GM18951 (cell line): Measurements from ENCODE around the gene SIPA1L2.
"Not testable (repeated sequence)": the region's sequence is repeated elsewhere in the genome, so short reads cannot be mapped to it uniquely, and the experiment has no call there.

Source experiments
- POLR2A ChIP-seq: IDR thresholded peaks from 4 replicates; pipeline ENCODE4 v1.6.1; 2011; ENCODE audit warnings: mild to moderate bottlenecking; ENCODE audit not compliant: insufficient read length, insufficient read depth; ENCODE audit errors: extremely low read depth
- in situ Hi-C: fragments of 300-500 bp; cut with MboI; formaldehyde crosslinking; loops from one replicate; pipeline ENCODE4 v1.12.0; 2022; ENCODE audit warnings: low sequenced_read_pairs, mixed read lengths, inconsistent platforms; ENCODE audit not compliant: unreplicated experiment

The SIPA1L2 gene

DNA sequence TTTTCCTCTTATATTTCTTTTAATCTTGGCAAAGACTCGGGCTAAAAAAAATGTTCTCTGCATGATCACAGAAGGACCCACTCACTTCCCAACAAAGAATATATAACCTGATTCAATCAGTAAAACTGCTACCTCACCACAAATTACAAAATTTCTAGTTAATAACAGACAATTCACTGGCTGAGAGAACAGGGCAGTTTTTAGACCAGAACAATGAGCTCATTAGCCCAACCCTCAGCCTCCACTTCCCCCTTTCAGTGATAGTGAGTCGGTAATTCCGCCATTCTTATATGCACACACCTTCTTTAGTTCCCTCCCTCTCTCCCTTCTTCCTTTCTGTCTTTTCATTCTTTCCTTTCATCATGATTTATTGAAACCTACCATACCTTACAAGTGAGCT is 8.9 kb downstream of the SIPA1L2 start:
- TF ChIP-seq POLR2A: no peak
- in situ Hi-C loops: no loop called here

DNA sequence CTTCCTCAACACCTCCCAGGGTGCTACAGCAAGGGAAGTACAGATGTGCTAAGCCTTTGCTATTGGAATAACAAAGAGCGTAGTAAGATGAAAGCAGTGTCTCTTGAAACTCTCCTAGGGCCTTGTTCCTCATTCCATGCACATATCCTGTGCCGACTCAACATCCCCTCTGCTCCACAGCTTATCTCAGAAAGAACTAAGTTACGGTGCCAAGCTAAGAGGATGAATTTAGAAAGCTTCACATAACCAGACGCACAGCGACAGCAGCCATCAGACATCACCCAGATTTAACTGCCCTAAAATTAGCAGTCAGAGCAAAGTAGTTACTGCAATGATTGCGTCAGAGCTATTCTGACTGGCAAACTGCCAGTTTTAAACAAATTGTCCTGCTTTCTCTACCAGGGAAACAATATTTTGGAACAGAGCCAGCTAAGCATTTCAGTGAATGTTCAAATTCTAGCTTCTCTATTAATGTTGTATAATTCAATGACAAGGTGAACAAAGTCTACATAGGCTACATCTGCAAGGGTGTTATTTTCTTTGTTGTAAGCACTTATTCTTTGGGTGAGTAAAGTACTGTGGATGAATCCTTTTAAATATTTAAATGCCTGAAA is 9.5 kb downstream of the SIPA1L2 start:
- in situ Hi-C loops: no loop called here
- TF ChIP-seq POLR2A: no peak

DNA sequence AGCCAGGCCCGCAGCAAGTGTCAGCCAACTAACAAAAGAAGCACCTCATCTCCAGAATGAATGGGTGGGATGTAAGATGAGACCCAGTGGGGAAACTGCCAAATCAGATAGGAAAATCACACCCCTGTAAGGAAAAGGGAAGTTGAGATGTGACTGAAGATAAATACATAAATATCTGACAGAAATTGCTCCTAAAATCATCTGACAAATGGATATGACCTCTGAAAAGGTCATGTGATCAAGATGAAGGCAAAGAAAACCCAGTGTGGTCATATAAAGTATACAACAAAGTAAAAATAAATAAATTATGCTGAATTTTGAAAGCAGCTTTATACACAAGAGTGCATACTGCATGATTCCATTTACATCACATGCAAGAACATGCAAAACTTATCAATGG is 12.7 kb downstream of the SIPA1L2 start:
- in situ Hi-C loops: no loop called here
- no peak for TF ChIP-seq POLR2A

DNA sequence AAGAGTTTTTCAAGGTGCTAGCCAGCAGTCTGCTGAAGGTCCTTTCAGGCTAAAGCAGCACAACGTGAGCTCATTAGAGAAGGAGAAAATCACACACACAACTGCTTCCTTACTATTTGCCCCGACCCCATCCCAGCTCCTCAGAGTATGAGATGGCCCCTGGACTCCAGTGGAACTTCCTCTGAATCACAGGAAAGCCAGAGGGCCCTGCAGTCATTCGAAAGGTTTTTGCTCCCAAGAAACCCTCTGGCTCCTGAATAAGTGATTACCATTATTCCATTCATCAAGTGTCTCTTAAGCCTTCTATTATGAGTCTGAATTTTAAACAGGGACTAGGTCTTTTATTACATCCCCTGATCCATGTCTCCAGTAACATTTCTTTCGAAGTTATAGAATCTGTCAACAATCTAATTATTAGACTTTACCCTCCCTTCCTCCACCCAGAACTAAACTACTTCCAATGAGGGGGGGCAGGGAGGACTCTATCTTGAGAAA is 14.6 kb downstream of the SIPA1L2 start:
- in situ Hi-C loops: no loop called here
- TF ChIP-seq POLR2A: no peak

DNA sequence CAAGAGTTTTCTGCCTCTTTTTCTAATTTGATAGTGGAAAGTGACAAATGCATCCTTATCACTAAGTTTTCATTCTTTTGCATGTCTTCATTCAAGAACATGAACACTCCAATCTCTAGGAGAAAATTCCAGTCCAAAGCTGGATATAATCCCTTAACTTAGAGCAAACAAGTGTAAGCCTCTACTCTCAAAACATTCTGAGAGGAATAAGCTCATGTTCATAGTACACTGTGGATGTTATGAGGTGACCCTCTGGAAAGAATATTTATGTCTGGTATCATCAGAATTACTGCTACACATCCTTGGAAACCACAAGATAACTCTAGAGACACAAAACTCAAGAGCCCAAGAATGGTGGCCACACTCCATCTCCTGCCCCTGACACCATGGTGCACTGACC is 15.1 kb downstream of the SIPA1L2 start:
- in situ Hi-C loops: no loop called here
- no peak for TF ChIP-seq POLR2A

DNA sequence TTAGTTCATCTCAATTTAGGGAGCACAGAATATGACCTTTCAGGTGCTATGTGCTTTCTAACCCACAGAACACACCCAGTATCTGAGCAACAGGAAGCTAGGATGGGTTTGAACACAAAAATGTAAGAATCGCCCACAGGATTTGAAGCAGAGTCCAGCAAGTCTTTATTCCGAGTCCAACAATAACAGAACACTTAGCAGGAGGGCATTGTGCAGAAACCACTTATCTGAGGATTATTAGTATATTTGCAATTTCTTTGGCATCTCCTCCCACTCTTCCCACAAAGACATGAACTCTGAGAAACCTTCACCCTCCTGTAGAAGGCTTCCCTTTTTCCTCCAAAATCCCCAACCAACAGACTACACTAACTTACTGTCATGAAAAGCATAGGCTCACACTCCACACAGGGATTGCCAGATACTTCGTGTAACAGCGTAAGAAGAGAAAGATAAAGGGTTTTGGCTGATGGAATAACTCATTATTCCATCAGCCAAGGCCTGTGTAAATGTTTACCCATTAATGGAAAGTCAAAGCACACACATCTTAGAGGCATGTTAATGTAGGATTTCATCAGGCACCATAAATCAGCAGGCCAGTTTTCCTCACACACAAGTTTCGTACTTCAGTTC is 16.1 kb downstream of the SIPA1L2 start:
- in situ Hi-C loops: no loop called here
- no peak for TF ChIP-seq POLR2A

DNA sequence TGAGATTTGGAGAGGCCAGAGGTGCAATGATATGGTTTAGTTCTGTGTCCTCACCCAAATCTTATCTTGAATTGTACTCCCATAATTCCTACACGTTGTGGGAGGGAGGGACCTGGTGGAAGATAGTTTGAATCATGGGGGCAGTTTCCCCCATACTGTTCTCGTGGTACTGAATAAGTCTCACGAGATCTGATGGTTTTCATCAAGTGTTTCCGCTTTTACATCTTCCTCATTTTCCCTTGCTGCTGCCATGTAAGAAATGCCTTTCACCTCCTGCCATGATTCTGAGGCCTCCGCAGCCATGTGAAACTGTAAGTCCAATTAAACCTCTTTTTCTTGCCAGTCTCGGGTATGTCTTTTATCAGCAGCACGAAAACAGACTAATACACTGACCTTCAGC is 17.1 kb downstream of the SIPA1L2 start:
- in situ Hi-C loops: not testable (repeated sequence)

DNA sequence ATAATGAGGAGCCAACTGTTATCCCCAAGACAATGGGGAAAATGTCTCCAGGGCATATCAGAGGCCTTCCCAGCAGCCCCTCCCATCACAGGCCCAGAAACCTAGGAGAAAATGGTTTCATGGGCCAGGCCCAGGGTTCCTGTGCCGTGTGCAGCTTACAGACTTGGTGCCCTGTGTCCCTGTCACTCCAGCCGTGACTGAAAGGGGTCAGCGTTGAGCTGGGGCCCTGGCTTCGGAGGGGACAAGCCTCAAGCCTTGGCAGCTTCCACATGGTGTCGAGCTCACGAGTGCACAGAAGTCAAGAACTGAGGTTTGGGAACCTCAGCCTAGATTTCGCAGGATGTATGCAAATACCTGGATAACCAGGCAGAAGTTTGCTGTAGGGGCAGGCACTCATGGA is 18.1 kb downstream of the SIPA1L2 start:
- in situ Hi-C loops: no loop called here
- no peak for TF ChIP-seq POLR2A

DNA sequence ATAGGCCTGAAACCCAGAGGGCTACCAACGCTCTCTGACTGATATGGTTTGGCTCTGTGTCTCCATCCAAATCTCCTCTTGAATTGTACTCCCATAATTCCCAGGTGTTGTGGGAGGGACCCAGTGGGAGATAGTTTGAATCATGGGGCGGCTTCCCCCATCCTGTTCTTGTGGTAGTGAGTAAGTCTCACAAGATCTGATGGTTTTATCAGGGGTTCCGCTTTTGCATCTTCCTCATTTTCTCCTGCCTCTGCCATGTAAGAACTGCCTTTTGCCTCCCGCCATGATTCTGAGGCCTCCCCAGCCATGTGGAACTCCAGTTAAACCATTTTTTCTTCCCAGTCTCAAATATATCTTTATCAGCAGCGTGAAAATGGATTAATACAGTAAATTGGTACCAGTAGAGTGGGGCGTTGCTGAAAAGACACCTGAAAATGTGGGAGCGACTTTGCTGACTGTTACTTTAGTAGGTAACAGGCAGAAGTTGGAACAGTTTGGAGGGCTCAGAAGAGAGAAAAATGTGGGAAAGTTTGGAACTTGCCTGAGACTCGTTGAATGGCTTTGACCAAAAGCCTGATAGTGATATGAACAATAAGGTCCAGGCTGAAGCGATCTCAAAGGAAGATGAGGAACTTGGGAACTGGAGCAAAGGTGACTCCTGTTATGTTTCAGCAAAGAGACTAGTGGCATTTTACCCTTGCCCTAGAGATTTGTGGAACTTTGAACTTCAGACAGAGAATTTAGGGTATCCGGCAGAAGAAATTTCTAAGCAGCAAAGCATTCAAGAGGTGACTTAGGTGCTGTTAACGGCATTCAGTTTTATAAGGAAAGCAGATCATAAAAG is 18.8 kb downstream of the SIPA1L2 start:
- in situ Hi-C loops: not testable (repeated sequence)

DNA sequence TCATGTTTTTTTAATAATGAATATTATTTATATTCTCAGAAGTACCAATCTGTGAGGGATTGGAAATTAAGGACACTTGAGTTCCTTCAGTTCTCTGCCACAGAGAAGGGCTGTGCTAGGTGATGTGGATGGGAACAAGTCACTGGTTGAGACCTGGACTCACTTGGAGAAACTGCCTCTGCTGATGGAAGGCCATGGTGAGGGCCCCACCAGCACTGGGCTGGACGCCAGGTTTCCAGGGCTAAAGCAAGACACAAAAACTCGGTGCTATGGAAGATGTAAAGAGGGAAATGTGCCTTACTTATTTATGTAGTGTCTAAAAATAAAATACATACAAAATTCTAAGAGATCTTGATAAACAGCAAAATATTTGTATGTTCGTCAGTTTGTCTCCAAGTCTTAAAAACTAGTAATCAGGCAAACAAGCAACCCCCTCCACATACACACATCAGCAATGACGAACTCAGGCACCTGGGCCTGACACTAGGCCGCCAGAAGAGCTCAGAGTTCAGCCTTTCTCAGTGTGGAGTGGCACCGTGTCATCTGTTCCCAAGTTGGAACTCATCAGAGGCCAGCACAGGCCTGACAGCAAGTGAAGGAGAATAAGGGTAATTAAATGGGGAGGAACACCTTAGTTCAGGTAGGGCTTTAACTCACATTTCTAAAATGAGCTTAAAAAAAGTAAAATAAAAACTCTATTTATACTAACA is 19.6 kb downstream of the SIPA1L2 start:
- TF ChIP-seq POLR2A: no peak
- in situ Hi-C loops: no loop called here

DNA sequence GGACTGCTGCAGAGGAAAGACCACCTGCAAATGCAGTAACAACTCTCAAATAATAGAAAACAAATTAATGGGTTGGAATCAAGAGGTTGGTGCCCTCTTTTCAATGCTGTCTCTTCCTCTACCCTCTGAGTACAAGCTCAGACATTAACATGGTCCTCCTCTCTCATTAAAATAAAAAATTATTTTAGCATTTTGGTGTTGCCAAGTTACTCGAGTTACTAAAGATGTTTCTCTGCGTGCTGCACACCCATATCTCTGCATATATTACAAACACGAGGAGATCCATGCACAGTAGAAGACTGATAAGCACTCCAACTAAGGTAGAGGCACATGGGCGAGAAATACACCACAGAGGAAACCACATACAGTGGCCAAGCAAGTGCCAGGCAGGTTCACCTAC is 21.5 kb downstream of the SIPA1L2 start:
- in situ Hi-C loops: no loop called here
- no peak for TF ChIP-seq POLR2A

DNA sequence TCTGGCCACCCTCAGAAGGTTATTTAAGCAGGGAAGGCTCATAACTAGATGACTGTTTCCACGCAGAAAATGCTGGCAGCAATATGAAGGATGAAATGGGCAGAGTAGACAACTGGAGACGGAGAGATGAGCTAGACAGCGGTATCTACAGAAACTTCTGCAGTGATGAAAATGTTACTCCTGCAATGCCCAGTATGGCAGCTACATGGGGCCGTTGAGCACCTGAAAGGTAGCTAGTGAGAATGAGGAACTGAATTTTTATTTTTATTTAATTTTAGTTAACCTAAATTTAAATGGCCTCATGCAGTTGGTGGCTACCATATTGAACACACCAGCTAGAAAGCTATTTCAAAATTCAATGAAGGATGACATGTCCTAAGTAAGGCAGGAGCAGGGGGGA is 27.3 kb downstream of the SIPA1L2 start:
- no peak for TF ChIP-seq POLR2A
- in situ Hi-C loops: no loop called here
